HEK293 (cell line): ENCODE results near the gene TLE3.
A peak's percentile ranks its signal among the peaks of the same experiment; 100 is the strongest.

Source experiments
- CTCF ChIA-PET: fragments of 350-600 bp; formaldehyde crosslinking; extraction: SDS; loops from one replicate; lab custom pipeline; 2021; ENCODE audit warnings: antibody characterized with exemption; lab: Yijun Ruan, JAX
- POLR2A ChIA-PET: fragments of 300-600 bp; formaldehyde crosslinking; extraction: SDS; loops from one replicate; lab custom pipeline; 2020; ENCODE audit warnings: antibody characterized with exemption, inconsistent platforms; lab: Yijun Ruan, JAX
- H3K27ac ChIP-seq: fragments of 200-500 bp; sonication (Bioruptor generic); 2 replicates; pipeline ENCODE4 v1.5.1; 2014; ENCODE audit warnings: low read depth, low read length, control low read depth, inconsistent platforms; ENCODE audit errors: extremely low read depth
- H3K36me3 ChIP-seq, 2 experiments: fragments of 200-500 bp in 1 of 2; sonication (Bioruptor generic) in 1 of 2; 1 replicate in 1 of 2; 2 replicates in 1 of 2; pipeline ENCODE4 v1.5.1; 2014 to 2017; ENCODE audit warnings: inconsistent platforms in 2 of 2, low read length in 2 of 2; ENCODE audit not compliant: control insufficient read depth in 2 of 2, insufficient read depth in 1 of 2
- H3K4me1 ChIP-seq: fragments of 200-500 bp; sonication (Bioruptor generic); 2 replicates; pipeline ENCODE4 v1.5.1; 2014; ENCODE audit warnings: mild to moderate bottlenecking, low read length, inconsistent platforms; ENCODE audit not compliant: control insufficient read depth, insufficient read depth
- H3K4me3 ChIP-seq: 2 replicates; pipeline ENCODE4 v1.5.1; 2011; ENCODE audit warnings: low read depth, mild to moderate bottlenecking, control low read depth, low read length, moderate library complexity
- H3K9me3 ChIP-seq: fragments of 200-500 bp; sonication (Bioruptor generic); 2 replicates; pipeline ENCODE4 v1.5.1; 2014; ENCODE audit warnings: low read depth, low read length, inconsistent platforms; ENCODE audit not compliant: control insufficient read depth, insufficient read depth
- CTCF ChIP-seq: fragments of 450-650 bp; formaldehyde crosslinking; IDR thresholded peaks from 2 replicates; pipeline ENCODE4 v1.5.1; 2016; ENCODE audit warnings: missing biosample characterization, missing genetic modification characterization
- ELK4 ChIP-seq: IDR thresholded peaks from 2 replicates; pipeline ENCODE4 v1.6.1; 2011; ENCODE audit warnings: mild to moderate bottlenecking, low read depth, low read length, borderline replicate concordance
- KLF1 ChIP-seq: fragments of 450-650 bp; formaldehyde crosslinking; IDR thresholded peaks from 2 replicates; pipeline ENCODE4 v1.5.1; 2016; ENCODE audit warnings: missing biosample characterization, missing genetic modification characterization
- KLF17 ChIP-seq: fragments of 450-650 bp; formaldehyde crosslinking; IDR thresholded peaks from 2 replicates; pipeline ENCODE4 v1.5.1; 2016; ENCODE audit warnings: missing biosample characterization, missing genetic modification characterization
- PATZ1 ChIP-seq: fragments of 450-650 bp; formaldehyde crosslinking; IDR thresholded peaks from 2 replicates; pipeline ENCODE4 v1.5.1; 2016; ENCODE audit warnings: missing biosample characterization, missing genetic modification characterization
- PRDM6 ChIP-seq: fragments of 450-650 bp; formaldehyde crosslinking; IDR thresholded peaks from 2 replicates; pipeline ENCODE4 v1.5.1; 2017; ENCODE audit warnings: missing biosample characterization, missing genetic modification characterization
- SP2 ChIP-seq: fragments of 450-650 bp; formaldehyde crosslinking; IDR thresholded peaks from 2 replicates; pipeline ENCODE4 v1.5.1; 2016; ENCODE audit warnings: missing biosample characterization, missing genetic modification characterization
- ZBTB17 ChIP-seq: fragments of 450-650 bp; formaldehyde crosslinking; IDR thresholded peaks from 2 replicates; pipeline ENCODE4 v1.5.1; 2016; ENCODE audit warnings: missing biosample characterization, missing genetic modification characterization
- ZBTB21 ChIP-seq: fragments of 450-650 bp; formaldehyde crosslinking; IDR thresholded peaks from 2 replicates; pipeline ENCODE4 v1.5.1; 2017; ENCODE audit warnings: missing biosample characterization, missing genetic modification characterization
- ZBTB48 ChIP-seq: fragments of 450-650 bp; formaldehyde crosslinking; IDR thresholded peaks from 2 replicates; pipeline ENCODE4 v1.5.1; 2016; ENCODE audit warnings: missing biosample characterization, missing genetic modification characterization
- ZFHX2 ChIP-seq: fragments of 450-650 bp; formaldehyde crosslinking; conservative IDR thresholded peaks from 2 replicates; pipeline ENCODE4 v1.5.1; 2016; ENCODE audit warnings: missing biosample characterization, missing genetic modification characterization
- ZNF133 ChIP-seq: fragments of 450-650 bp; formaldehyde crosslinking; IDR thresholded peaks from 2 replicates; pipeline ENCODE4 v1.5.1; 2016; ENCODE audit warnings: missing biosample characterization, missing genetic modification characterization
- ZNF146 ChIP-seq: fragments of 450-650 bp; formaldehyde crosslinking; IDR thresholded peaks from 2 replicates; pipeline ENCODE4 v1.5.1; 2016; ENCODE audit warnings: missing biosample characterization, missing genetic modification characterization
- ZNF155 ChIP-seq: fragments of 450-650 bp; formaldehyde crosslinking; IDR thresholded peaks from 2 replicates; pipeline ENCODE4 v1.5.1; 2016; ENCODE audit warnings: missing biosample characterization, missing genetic modification characterization
- ZNF341 ChIP-seq: fragments of 450-650 bp; formaldehyde crosslinking; IDR thresholded peaks from 2 replicates; pipeline ENCODE4; 2016; ENCODE audit warnings: low read depth, missing biosample characterization, missing genetic modification characterization
- ZNF350 ChIP-seq: fragments of 450-650 bp; formaldehyde crosslinking; IDR thresholded peaks from 2 replicates; pipeline ENCODE4 v1.5.0; 2017; ENCODE audit warnings: missing biosample characterization, mild to moderate bottlenecking, missing genetic modification characterization
- ZNF510 ChIP-seq: fragments of 450-650 bp; formaldehyde crosslinking; IDR thresholded peaks from 2 replicates; pipeline ENCODE4 v1.5.1; 2018; ENCODE audit warnings: mild to moderate bottlenecking, missing genetic modification characterization, missing biosample characterization; ENCODE audit not compliant: insufficient replicate concordance
- ZNF513 ChIP-seq: fragments of 450-650 bp; IDR thresholded peaks from 2 replicates; pipeline ENCODE4 v1.5.1; 2018; ENCODE audit warnings: missing biosample characterization, missing genetic modification characterization
- ZNF600 ChIP-seq: fragments of 450-650 bp; formaldehyde crosslinking; IDR thresholded peaks from 2 replicates; pipeline ENCODE4 v1.5.1; 2016; ENCODE audit warnings: missing biosample characterization, missing genetic modification characterization
- ZNF645 ChIP-seq: fragments of 450-650 bp; formaldehyde crosslinking; IDR thresholded peaks from 2 replicates; pipeline ENCODE4; 2016; ENCODE audit warnings: missing biosample characterization, missing genetic modification characterization
- ZNF747 ChIP-seq: fragments of 450-650 bp; formaldehyde crosslinking; IDR thresholded peaks from 2 replicates; pipeline ENCODE4 v1.5.1; 2016; ENCODE audit warnings: missing biosample characterization, missing genetic modification characterization
- ZNF791 ChIP-seq: fragments of 450-650 bp; formaldehyde crosslinking; IDR thresholded peaks from 2 replicates; pipeline ENCODE4 v1.5.1; 2016; ENCODE audit warnings: missing biosample characterization, missing genetic modification characterization
- ZSCAN30 ChIP-seq: fragments of 450-650 bp; IDR thresholded peaks from 2 replicates; pipeline ENCODE4 v1.5.1; 2018; ENCODE audit warnings: missing biosample characterization, mild to moderate bottlenecking, missing genetic modification characterization, moderate library complexity

The TLE3 gene

GRCh38 chr15:70054366-70054765 lies 43.4 kb downstream of the TLE3 start:
- ChIA-PET POLR2A (interaction anchor here (1.4 kb wide), 1 partner anchor 38 kb away, joined by 5 read pairs; no protein-coding TSS in a partner anchor), CTCF (interaction anchor here (0.6 to 1.1 kb wide), 3 partner anchors 9 to 588 kb away, joined by 3 to 4 read pairs (median 3); no protein-coding TSS in a partner anchor)
- H3K36me3 ChIP-seq: peaks cover 68 to 98% of the 10 kb centered on the region in 2 experiments
- H3K27ac ChIP-seq: no peak overlapping the region
- TF ChIP-seq ZNF747 (tag by site-specific recombination) (no peak), ZNF600 (tag by site-specific recombination) (peak; percentile 17; the same call in 1 of the 2 replicates), ZFHX2 (tag by site-specific recombination) (0 out of 2 replicates have a peak, but pooled peaks have one; percentile 14)
- no peak overlapping the region for H3K4me3 ChIP-seq
- H3K9me3 ChIP-seq: no peaks in the 10 kb centered on the region
- H3K4me1 ChIP-seq: no peaks in the 10 kb centered on the region

GRCh38 chr15:70053716-70054229 lies 43.9 kb downstream of the TLE3 start:
- Histone ChIP-seq H3K4me1 (no peaks in the 10 kb centered on the region), H3K27ac (no peak overlapping the region), H3K36me3 (peaks cover 69 to 98% of the 10 kb centered on the region in 2 experiments), H3K4me3 (no peak overlapping the region), H3K9me3 (no peaks in the 10 kb centered on the region)
- TF ChIP-seq ZBTB21 (tag by site-specific recombination) (no peak), ZNF513 (tag by site-specific recombination) (no peak), SP2 (tag by site-specific recombination) (no peak), PATZ1 (tag by site-specific recombination) (no peak), ZNF791 (tag by site-specific recombination) (no peak), KLF1 (no peak), ZNF350 (tag by site-specific recombination) (no peak), ZBTB17 (tag by site-specific recombination) (no peak), KLF17 (tag by site-specific recombination) (no peak), ZNF133 (tag by site-specific recombination) (no peak), ZSCAN30 (no peak), ELK4 (no peak), PRDM6 (tag by site-specific recombination) (no peak), ZNF510 (no peak), ZNF645 (tag by site-specific recombination) (no peak), ZBTB48 (tag by site-specific recombination) (no peak), ZNF146 (tag by site-specific recombination) (no peak), ZNF155 (no peak), CTCF (tag by site-specific recombination) (no peak), ZNF341 (no peak)
- CTCF ChIA-PET: interaction anchor here (1.1 kb wide), 2 partner anchors 25 to 587 kb away, joined by 3 to 4 read pairs; no protein-coding TSS in a partner anchor
- POLR2A ChIA-PET: interaction anchor here (0.8 to 1.4 kb wide), 2 partner anchors 9 to 38 kb away, joined by 3 to 5 read pairs; no protein-coding TSS in a partner anchor
